Brain microvascular endothelial cell (primary cell): ENCODE results near the gene SLC17A3.

Experiments
- DNase-seq: peaks from one replicate; pipeline ENCODE4 v3.0.0-alpha.2; 2020
- H3K27ac ChIP-seq: fragments of 250-450 bp; sonication (Bioruptor Pico); 2 replicates; pipeline ENCODE4 v1.5.1; 2020; ENCODE audit warnings: mild to moderate bottlenecking, moderate library complexity
- H3K27me3 ChIP-seq: fragments of 250-450 bp; sonication (Bioruptor Pico); replicated peaks from 2 replicates; pipeline ENCODE4 v1.5.1; 2020; ENCODE audit warnings: mild to moderate bottlenecking
- H3K36me3 ChIP-seq: fragments of 250-450 bp; sonication (Bioruptor Pico); replicated peaks from 2 replicates; pipeline ENCODE4 v1.5.1; 2020; ENCODE audit warnings: mild to moderate bottlenecking
- H3K4me3 ChIP-seq: 2 replicates; pipeline ENCODE4 v1.5.1; 2011; ENCODE audit warnings: low read depth, mild to moderate bottlenecking, control low read depth, low read length, moderate library complexity
- in situ Hi-C: cut with HindIII; loops from 2 replicates; pipeline ENCODE4 v1.10.0; 2017; ENCODE audit warnings: low sequenced_read_pairs, low pct_ligation_motif_present
- TF ChIP-seq, protein P1 (sequence below): IDR thresholded peaks from 2 replicates; pipeline ENCODE4 v1.5.1; 2011; ENCODE audit warnings: low read depth, mild to moderate bottlenecking, moderate library complexity, low read length, control low read depth, inconsistent platforms; ENCODE audit errors: missing control alignments

The SLC17A3 gene

DNA sequence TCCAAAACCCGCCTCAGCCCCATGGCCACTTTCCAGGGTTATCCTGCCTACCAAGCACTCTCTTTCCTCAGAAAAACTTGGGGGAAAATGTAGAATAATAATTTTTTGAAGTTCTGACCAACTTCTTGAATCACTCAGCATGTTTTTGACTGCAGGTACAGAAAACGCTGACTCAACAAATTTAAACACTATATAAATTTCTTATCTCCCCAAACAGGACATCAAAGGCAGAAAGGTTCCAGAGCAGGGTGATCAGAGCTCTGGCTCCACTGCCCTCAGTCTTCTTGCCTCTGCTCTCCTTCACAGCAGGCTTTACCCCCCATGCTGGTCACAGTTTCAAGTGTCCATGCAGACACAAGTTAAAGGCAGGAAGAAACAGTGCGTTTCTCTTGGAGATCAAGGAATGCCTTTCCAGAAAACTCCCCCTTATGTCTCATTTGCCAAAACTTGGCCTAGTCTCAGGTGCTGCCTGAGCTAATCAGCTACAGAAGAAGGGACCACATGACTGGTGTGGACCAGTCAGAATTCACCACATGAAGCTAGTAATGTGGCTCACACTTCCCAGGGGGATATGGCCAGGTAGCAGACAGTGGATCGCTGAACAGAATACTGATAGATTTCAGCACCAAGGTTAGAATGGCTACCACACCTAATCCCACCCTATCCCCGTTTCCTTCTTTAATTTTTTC lies 24.4 kb upstream of the SLC17A3 start:
- Histone ChIP-seq H3K4me3 (no peak overlapping the region), H3K27me3 (no peaks in the 10 kb centered on the region), H3K36me3 (no peaks in the 10 kb centered on the region), H3K27ac (no peak overlapping the region)
- TF ChIP-seq, protein P1, sequence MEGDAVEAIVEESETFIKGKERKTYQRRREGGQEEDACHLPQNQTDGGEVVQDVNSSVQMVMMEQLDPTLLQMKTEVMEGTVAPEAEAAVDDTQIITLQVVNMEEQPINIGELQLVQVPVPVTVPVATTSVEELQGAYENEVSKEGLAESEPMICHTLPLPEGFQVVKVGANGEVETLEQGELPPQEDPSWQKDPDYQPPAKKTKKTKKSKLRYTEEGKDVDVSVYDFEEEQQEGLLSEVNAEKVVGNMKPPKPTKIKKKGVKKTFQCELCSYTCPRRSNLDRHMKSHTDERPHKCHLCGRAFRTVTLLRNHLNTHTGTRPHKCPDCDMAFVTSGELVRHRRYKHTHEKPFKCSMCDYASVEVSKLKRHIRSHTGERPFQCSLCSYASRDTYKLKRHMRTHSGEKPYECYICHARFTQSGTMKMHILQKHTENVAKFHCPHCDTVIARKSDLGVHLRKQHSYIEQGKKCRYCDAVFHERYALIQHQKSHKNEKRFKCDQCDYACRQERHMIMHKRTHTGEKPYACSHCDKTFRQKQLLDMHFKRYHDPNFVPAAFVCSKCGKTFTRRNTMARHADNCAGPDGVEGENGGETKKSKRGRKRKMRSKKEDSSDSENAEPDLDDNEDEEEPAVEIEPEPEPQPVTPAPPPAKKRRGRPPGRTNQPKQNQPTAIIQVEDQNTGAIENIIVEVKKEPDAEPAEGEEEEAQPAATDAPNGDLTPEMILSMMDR: no peak
- DNase-seq: no peak
- in situ Hi-C loops: no loop called here

DNA sequence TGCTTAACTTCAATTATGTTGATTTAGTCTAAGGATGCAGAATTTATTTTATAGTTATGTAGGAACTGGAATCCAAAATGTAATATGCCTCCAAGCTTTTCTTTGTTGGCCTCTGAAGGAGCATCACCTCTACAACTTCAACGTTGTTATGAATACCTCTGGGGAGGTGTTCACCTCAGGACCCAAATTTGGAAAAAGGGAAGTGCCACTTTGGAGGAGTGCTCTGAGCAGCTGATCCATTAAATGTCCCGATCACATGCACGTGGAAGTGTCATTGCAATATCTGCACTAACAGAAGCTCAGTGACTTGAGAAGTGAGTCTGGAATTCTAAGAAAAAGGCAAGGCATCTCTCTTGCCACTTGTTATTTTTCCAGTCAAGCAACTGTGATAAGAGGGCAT lies 22.2 kb upstream of the SLC17A3 start:
- Histone ChIP-seq H3K36me3 (no peaks in the 10 kb centered on the region), H3K27me3 (no peaks in the 10 kb centered on the region), H3K4me3 (no peak overlapping the region), H3K27ac (no peak overlapping the region)
- TF ChIP-seq, protein P1: no peak
- in situ Hi-C loops: no loop called here
- DNase-seq: no peak

DNA sequence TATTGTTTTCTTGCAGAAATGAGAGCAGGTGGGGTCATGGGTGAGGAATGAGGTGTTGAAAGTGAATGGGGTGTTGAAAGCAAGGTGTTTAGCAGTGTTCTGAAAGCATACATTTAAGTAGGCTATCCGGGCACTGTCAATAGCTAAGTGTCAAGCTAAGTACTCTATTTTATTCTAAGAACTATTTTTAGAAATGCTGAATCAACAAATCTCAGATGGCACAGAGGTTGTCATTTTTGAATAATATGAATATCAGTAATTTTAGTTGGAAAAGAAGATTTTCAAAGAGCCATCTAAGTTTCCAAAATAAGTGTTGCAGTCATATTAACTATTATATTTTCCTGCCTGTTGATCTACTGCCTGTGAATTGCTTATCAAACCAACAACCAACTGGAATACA lies 21.7 kb upstream of the SLC17A3 start:
- Histone ChIP-seq H3K27ac (no peak overlapping the region), H3K27me3 (no peaks in the 10 kb centered on the region), H3K36me3 (no peaks in the 10 kb centered on the region), H3K4me3 (no peak overlapping the region)
- in situ Hi-C loops: no loop called here
- no peak for DNase-seq
- TF ChIP-seq, protein P1: no peak

DNA sequence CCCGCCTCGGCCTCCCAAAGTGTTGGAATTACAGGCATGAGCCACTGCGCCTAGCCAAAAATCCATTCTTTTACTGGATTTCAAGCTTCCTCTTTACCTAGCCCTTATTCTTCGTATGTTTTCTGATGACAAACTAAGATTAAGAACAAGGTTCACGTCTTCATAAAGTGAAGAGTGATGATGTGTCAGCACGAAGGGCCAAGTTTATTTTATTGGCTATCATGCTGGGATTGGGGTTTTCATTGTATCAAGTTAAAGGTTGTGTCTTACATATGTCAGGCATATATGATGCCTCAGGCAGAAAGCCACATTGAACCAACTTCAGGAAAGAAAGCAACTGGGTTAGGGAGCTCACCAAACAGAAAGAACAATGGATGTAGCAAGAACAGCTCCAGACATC lies 19.7 kb upstream of the SLC17A3 start:
- no peak for DNase-seq
- H3K27ac ChIP-seq: no peak overlapping the region
- no peaks in the 10 kb centered on the region for H3K27me3 ChIP-seq
- TF ChIP-seq, protein P1: no peak
- H3K36me3 ChIP-seq: no peaks in the 10 kb centered on the region
- H3K4me3 ChIP-seq: no peak overlapping the region
- in situ Hi-C loops: no loop called here

DNA sequence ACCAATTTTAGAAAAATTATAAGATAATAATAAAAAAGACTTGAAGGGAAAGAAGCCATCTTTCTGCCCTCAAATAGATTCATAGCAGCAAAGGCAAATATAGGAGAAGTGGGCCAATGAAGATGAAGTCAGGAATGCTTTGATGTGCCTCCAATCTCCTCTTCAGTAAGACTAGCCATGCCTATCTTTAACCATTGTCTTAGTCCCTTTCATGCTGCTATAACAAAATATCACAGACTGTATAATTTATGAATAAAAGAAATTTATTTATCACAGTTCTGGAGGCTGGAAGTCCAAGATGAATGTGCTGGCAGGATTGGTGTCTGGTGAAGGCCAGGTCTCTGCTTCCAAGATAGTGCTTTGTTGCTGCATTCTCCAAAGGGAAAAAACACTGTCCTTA lies 18.8 kb upstream of the SLC17A3 start:
- DNase-seq: no peak
- no peak overlapping the region for H3K27ac ChIP-seq
- in situ Hi-C loops: no loop called here
- no peaks in the 10 kb centered on the region for H3K27me3 ChIP-seq
- H3K4me3 ChIP-seq: no peak overlapping the region
- no peaks in the 10 kb centered on the region for H3K36me3 ChIP-seq
- TF ChIP-seq, protein P1: no peak
